Skin of body (tissue), 2 donors: ENCODE data around the gene ZMYM2. TPM values are rescaled to one million over a fixed set of nuclear protein-coding genes. Genes with fewer than 3 reads are reported as not detected.
"Not testable (repeated sequence)": the region's sequence is repeated elsewhere in the genome, so short reads cannot be mapped to it uniquely, and the experiment has no call there.

Source experiments
- DNase-seq: peaks from one replicate; lab custom pipeline; 2025; lab: John Stamatoyannopoulos, UW
- total RNA-seq: library from RNA; depleted of rRNA; stranded (reverse); fragments of >200 nt; gene quantifications from one replicate; pipeline ENCODE4 v1.2.3, GENCODE V29; 2014

Gene ZMYM2
- 109 TPM for total RNA-seq

GRCh38 chr13:19958155-19959111 lies at the start of gene ZMYM2:
ZMYM2 (plus strand) TSS chr13:19958727; CDS start chr13:19993073, 34,346 bp downstream.
- DNase-seq = peak; percentile 97

- DNase-seq = no peak
These were observed 48.0 kb upstream of the ZMYM2 start for GRCh38 chr13:19910336-19911072.

GRCh38 chr13:19927117-19927748 lies 31.3 kb upstream of the ZMYM2 start:
- no peak for DNase-seq

GRCh38 chr13:19940106-19940505 lies 18.4 kb upstream of the ZMYM2 start:
- no peak for DNase-seq

GRCh38 chr13:19950374-19950773 lies 8.2 kb upstream of the ZMYM2 start:
- DNase-seq = no peak

- DNase-seq = no peak
These were observed 5.7 kb upstream of the ZMYM2 start for GRCh38 chr13:19952850-19953249.

GRCh38 chr13:19955873-19956559 lies 2.5 kb upstream of the ZMYM2 start:
- DNase-seq = no peak

GRCh38 chr13:19957320-19958154 lies 990 bp upstream of the ZMYM2 start:
- DNase-seq = peak; percentile 92

GRCh38 chr13:19959141-19959830 lies 759 bp downstream of the ZMYM2 start:
- peak; percentile 40 for DNase-seq

- peak; percentile 83 for DNase-seq
These were observed 1.5 kb downstream of the ZMYM2 start for GRCh38 chr13:19959831-19960652.

- no peak for DNase-seq
These were observed 2.1 kb downstream of the ZMYM2 start for GRCh38 chr13:19960653-19960976.

GRCh38 chr13:19961489-19961888 lies 3.0 kb downstream of the ZMYM2 start:
- DNase-seq = no peak

GRCh38 chr13:19961924-19962323 lies 3.4 kb downstream of the ZMYM2 start:
- no peak for DNase-seq

GRCh38 chr13:19962894-19963293 lies 4.4 kb downstream of the ZMYM2 start:
- DNase-seq = no peak

GRCh38 chr13:19967621-19968020 lies 9.1 kb downstream of the ZMYM2 start:
- no peak for DNase-seq

- not testable (repeated sequence) for DNase-seq
These were observed 16.0 kb downstream of the ZMYM2 start for GRCh38 chr13:19974498-19975009.

GRCh38 chr13:19978831-19979437 lies 20.4 kb downstream of the ZMYM2 start:
- no peak for DNase-seq

GRCh38 chr13:19981685-19982238 lies 23.2 kb downstream of the ZMYM2 start:
- DNase-seq = no peak
